ENCODE data around the gene PTRH1.
A peak's percentile ranks its signal among the peaks of the same experiment; 100 is the strongest.

The PTRH1 gene

GRCh38 chr9:127734747-127735529 lies 19.5 kb upstream of the PTRH1 start, which contains the start of gene TOR2A:
Gene TOR2A (minus strand): TSS chr9:127735294. CDS start chr9:127735270, 24 bp downstream.
- TF ChIP-seq, protein P1, sequence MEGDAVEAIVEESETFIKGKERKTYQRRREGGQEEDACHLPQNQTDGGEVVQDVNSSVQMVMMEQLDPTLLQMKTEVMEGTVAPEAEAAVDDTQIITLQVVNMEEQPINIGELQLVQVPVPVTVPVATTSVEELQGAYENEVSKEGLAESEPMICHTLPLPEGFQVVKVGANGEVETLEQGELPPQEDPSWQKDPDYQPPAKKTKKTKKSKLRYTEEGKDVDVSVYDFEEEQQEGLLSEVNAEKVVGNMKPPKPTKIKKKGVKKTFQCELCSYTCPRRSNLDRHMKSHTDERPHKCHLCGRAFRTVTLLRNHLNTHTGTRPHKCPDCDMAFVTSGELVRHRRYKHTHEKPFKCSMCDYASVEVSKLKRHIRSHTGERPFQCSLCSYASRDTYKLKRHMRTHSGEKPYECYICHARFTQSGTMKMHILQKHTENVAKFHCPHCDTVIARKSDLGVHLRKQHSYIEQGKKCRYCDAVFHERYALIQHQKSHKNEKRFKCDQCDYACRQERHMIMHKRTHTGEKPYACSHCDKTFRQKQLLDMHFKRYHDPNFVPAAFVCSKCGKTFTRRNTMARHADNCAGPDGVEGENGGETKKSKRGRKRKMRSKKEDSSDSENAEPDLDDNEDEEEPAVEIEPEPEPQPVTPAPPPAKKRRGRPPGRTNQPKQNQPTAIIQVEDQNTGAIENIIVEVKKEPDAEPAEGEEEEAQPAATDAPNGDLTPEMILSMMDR (IDR thresholded peaks at IDR 0.05) = peak; percentile 86
- H2AFZ ChIP-seq = peak within 1 kb of the TSS; percentile 95
- H3K4me1 ChIP-seq = no peaks in the 10 kb centered on the region
- no peaks in the 10 kb centered on the region for H3K27me3 ChIP-seq (ENCODE audit: control insufficient read depth, insufficient read depth, low read length)
- no peaks in the 10 kb centered on the region for H3K9me3 ChIP-seq (ENCODE audit: control insufficient read depth, low read length)
- H3K4me2 ChIP-seq (ENCODE audit: low read length) = peak within 1 kb of the TSS; percentile 92
- H3K4me3 ChIP-seq (ENCODE audit: low read depth, low read length) = peak within 1 kb of the TSS; percentile 74
- peak within 1 kb of the TSS; percentile 46 for H3K9ac ChIP-seq
- H3K79me2 ChIP-seq = no peaks in the 10 kb centered on the region
- peak within 1 kb of the TSS; percentile 85 for H3K27ac ChIP-seq
- no peaks in the 10 kb centered on the region for H3K36me3 ChIP-seq (ENCODE audit: control insufficient read depth, insufficient read depth, low read length)

DNA sequence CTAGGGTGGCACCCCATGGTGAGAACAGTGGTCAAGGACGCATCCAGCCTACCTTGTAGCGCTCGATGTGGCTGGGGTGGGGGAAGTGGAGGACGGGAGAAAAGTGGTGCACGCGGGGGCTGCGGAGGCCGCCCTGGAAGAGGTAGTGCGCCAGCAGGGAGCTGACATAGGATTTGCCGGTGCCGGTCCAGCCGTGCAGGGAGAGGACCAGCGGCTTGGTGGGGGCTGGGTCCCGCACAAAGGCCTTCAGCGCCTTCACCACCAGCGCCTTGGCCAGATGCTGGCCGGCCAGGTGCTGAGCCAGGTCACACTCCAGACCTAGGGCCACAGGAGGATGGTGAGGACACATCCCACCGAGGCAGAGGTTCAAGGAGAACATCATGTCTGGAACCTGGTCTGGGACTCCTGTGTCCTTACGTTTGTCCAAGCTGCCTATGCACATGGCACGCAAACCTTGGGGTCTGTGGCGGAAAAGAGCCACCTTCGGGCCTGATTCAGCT lies 18.8 kb upstream of the PTRH1 start:
- H3K4me2 ChIP-seq (ENCODE audit: low read length) = peak overlapping the region; percentile 92
- TF ChIP-seq, protein P1 (IDR thresholded peaks at IDR 0.05) = no peak
- H3K27me3 ChIP-seq (ENCODE audit: control insufficient read depth, insufficient read depth, low read length) = no peaks in the 10 kb centered on the region
- peak overlapping the region; percentile 46 for H3K9ac ChIP-seq
- peak overlapping the region; percentile 85 for H3K27ac ChIP-seq
- no peaks in the 10 kb centered on the region for H3K9me3 ChIP-seq (ENCODE audit: control insufficient read depth, low read length)
- no peaks in the 10 kb centered on the region for H3K36me3 ChIP-seq (ENCODE audit: control insufficient read depth, insufficient read depth, low read length)
- peak overlapping the region; percentile 95 for H2AFZ ChIP-seq
- H3K79me2 ChIP-seq = no peaks in the 10 kb centered on the region
- H3K4me3 ChIP-seq (ENCODE audit: low read depth, low read length) = peak overlapping the region; percentile 74
- H3K4me1 ChIP-seq = no peaks in the 10 kb centered on the region

GRCh38 chr9:127733614-127734013 lies 18.2 kb upstream of the PTRH1 start:
- Histone ChIP-seq H3K27me3 (ENCODE audit: control insufficient read depth, insufficient read depth, low read length) (no peaks in the 10 kb centered on the region), H3K9ac (no peak overlapping the region), H3K4me3 (ENCODE audit: low read depth, low read length) (no peak overlapping the region), H3K9me3 (ENCODE audit: control insufficient read depth, low read length) (no peaks in the 10 kb centered on the region), H3K4me2 (ENCODE audit: low read length) (no peak overlapping the region), H3K4me1 (no peaks in the 10 kb centered on the region), H3K36me3 (ENCODE audit: control insufficient read depth, insufficient read depth, low read length) (no peaks in the 10 kb centered on the region), H3K27ac (no peak overlapping the region), H2AFZ (no peak overlapping the region), H3K79me2 (no peaks in the 10 kb centered on the region)
- TF ChIP-seq, protein P1 (IDR thresholded peaks at IDR 0.05) = no peak

DNA sequence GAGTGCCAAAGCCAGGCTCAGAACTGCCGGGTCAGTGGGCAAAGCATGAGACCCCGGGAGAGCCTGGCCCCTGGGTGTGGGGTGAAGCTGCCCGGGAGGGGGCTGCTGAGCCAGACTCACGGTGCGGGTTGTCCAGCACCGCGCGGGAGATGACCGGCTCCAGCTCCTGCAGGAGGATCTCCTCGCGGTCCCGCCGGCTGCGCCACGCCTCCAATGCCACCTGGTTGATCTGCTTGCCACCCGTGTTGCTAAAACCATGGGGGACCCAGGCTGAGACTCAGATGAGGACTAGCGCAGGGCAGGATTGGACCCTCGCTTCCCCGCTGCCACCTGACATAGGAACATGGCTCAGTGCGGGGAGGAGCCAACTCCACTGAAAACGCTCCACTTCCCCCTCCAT lies 17.0 kb upstream of the PTRH1 start:
- no peak overlapping the region for H3K9ac ChIP-seq
- H3K9me3 ChIP-seq (ENCODE audit: control insufficient read depth, low read length) = no peaks in the 10 kb centered on the region
- no peaks in the 10 kb centered on the region for H3K4me1 ChIP-seq
- H3K4me2 ChIP-seq (ENCODE audit: low read length) = no peak overlapping the region
- H3K79me2 ChIP-seq = no peaks in the 10 kb centered on the region
- no peaks in the 10 kb centered on the region for H3K27me3 ChIP-seq (ENCODE audit: control insufficient read depth, insufficient read depth, low read length)
- H2AFZ ChIP-seq = no peak overlapping the region
- H3K4me3 ChIP-seq (ENCODE audit: low read depth, low read length) = no peak overlapping the region
- no peaks in the 10 kb centered on the region for H3K36me3 ChIP-seq (ENCODE audit: control insufficient read depth, insufficient read depth, low read length)
- TF ChIP-seq, protein P1 (IDR thresholded peaks at IDR 0.05) = no peak
- no peak overlapping the region for H3K27ac ChIP-seq

Measured in parathyroid adenoma (tissue), 2 donors.